Upper lobe of right lung (tissue), 1 donor: ENCODE results near the gene ADAMTSL3. TPM values are rescaled to one million over a fixed set of nuclear protein-coding genes. Genes with fewer than 3 reads are reported as not detected.

Experiments
- ATAC-seq: fragments of 200-7000 bp; cut with Tn5 transposase; one replicate; pipeline ENCODE4 v1.9.1; 2020; ENCODE audit warnings: mild to moderate bottlenecking, moderate library complexity
- DNase-seq: peaks from one replicate; pipeline ENCODE4 v3.0.0-alpha.2; 2020
- H3K27ac ChIP-seq: fragments of 200-600 bp; one replicate; pipeline ENCODE4 v1.8.0; 2022
- H3K27me3 ChIP-seq: fragments of 200-600 bp; one replicate; pipeline ENCODE4 v1.8.0; 2022; ENCODE audit warnings: mild to moderate bottlenecking
- H3K36me3 ChIP-seq: fragments of 200-600 bp; one replicate; pipeline ENCODE4 v1.8.0; 2022
- H3K4me1 ChIP-seq: fragments of 200-600 bp; one replicate; pipeline ENCODE4 v1.8.0; 2022
- H3K4me3 ChIP-seq: fragments of 200-600 bp; one replicate; pipeline ENCODE4 v1.8.0; 2022; ENCODE audit warnings: mild to moderate bottlenecking
- H3K9me3 ChIP-seq: fragments of 200-600 bp; one replicate; pipeline ENCODE4 v1.8.0; 2022
- CTCF ChIP-seq: fragments of 200-600 bp; IDR thresholded peaks from one replicate; pipeline ENCODE4 v1.8.0; 2022; ENCODE audit warnings: antibody characterized with exemption
- intact Hi-C: fragments of 100-400 bp; cut with DNase I; formaldehyde crosslinking; loops from one replicate; pipeline ENCODE4 v1.11.0; 2022
- total RNA-seq: library from RNA; stranded (reverse); fragmentation: NEBNext Ultra II Directional; extraction: Animal tissue kit (Norgen Biotek cat#: 25700); gene quantifications from one replicate; pipeline ENCODE4 v1.2.1, GENCODE V29; 2021
- donor health status: DM: no; HTN: yes; CAD: no; lungs with severe emphysema.

Gene ADAMTSL3
- total RNA-seq, 1 donor from 2014 or later, result 26.2 TPM

- no peaks in the 10 kb centered on the region for H3K9me3 ChIP-seq
- intact Hi-C loops, result no loop called here
- ATAC-seq (no peak), DNase-seq (no peak)
- no peaks in the 10 kb centered on the region for H3K4me1 ChIP-seq
- TF ChIP-seq CTCF, result no peak
- no peak overlapping the region for H3K27ac ChIP-seq
- no peaks in the 10 kb centered on the region for H3K36me3 ChIP-seq
- no peak overlapping the region for H3K4me3 ChIP-seq
- no peaks in the 10 kb centered on the region for H3K27me3 ChIP-seq
Observed at GRCh38 chr15:83670672-83671229, 16.8 kb downstream of the ADAMTSL3 start.

- Histone ChIP-seq H3K4me3 (no peak overlapping the region), H3K36me3 (no peaks in the 10 kb centered on the region), H3K27ac (no peak overlapping the region), H3K4me1 (no peaks in the 10 kb centered on the region), H3K27me3 (no peaks in the 10 kb centered on the region), H3K9me3 (no peaks in the 10 kb centered on the region)
- ATAC-seq (no peak), DNase-seq (no peak)
- no peak for TF ChIP-seq CTCF
- intact Hi-C loops, result no loop called here
Observed at GRCh38 chr15:83671603-83672002, 17.7 kb downstream of the ADAMTSL3 start.

GRCh38 chr15:83673385-83673784 lies 19.5 kb downstream of the ADAMTSL3 start:
- Histone ChIP-seq H3K36me3 (no peaks in the 10 kb centered on the region), H3K27ac (no peak overlapping the region), H3K27me3 (no peaks in the 10 kb centered on the region), H3K9me3 (no peaks in the 10 kb centered on the region), H3K4me1 (no peaks in the 10 kb centered on the region), H3K4me3 (no peak overlapping the region)
- no peak for TF ChIP-seq CTCF
- intact Hi-C loops, result no loop called here
- ATAC-seq (no peak), DNase-seq (no peak)

- Histone ChIP-seq H3K4me1 (no peaks in the 10 kb centered on the region), H3K27ac (no peak overlapping the region), H3K27me3 (no peaks in the 10 kb centered on the region), H3K9me3 (no peaks in the 10 kb centered on the region), H3K4me3 (no peak overlapping the region), H3K36me3 (no peaks in the 10 kb centered on the region)
- no peak for ATAC-seq
- intact Hi-C loops, result no loop called here
- DNase-seq, result no peak
- TF ChIP-seq CTCF, result no peak
Observed at GRCh38 chr15:83682476-83683088, 28.7 kb downstream of the ADAMTSL3 start.

GRCh38 chr15:83685916-83686332 lies 32.0 kb downstream of the ADAMTSL3 start:
- H3K9me3 ChIP-seq, result no peaks in the 10 kb centered on the region
- H3K27ac ChIP-seq, result no peak overlapping the region
- no peak overlapping the region for H3K4me3 ChIP-seq
- intact Hi-C loops, result no loop called here
- H3K27me3 ChIP-seq, result no peaks in the 10 kb centered on the region
- DNase-seq, result no peak
- no peaks in the 10 kb centered on the region for H3K36me3 ChIP-seq
- no peak for TF ChIP-seq CTCF
- H3K4me1 ChIP-seq, result no peaks in the 10 kb centered on the region
- no peak for ATAC-seq
